ENCODE measurements around the gene HMHB1.
A peak's percentile ranks its signal among the peaks of the same experiment; 100 is the strongest.

HMHB1 gene

GRCh38 chr5:143812085-143812705 lies at the start of gene HMHB1:
TSS of gene HMHB1 (plus strand) at chr5:143812161.
- no peak for DNase-seq

GRCh38 chr5:143762636-143763220 lies 49.2 kb upstream of the HMHB1 start:
- DNase-seq, result no peak

- no peak for DNase-seq
Measured at GRCh38 chr5:143767162-143767561, 44.8 kb upstream of the HMHB1 start.

- DNase-seq, result no peak
Measured at GRCh38 chr5:143769026-143769786, 42.8 kb upstream of the HMHB1 start.

- DNase-seq, result no peak
Measured at GRCh38 chr5:143770450-143770849, 41.5 kb upstream of the HMHB1 start.

DNA sequence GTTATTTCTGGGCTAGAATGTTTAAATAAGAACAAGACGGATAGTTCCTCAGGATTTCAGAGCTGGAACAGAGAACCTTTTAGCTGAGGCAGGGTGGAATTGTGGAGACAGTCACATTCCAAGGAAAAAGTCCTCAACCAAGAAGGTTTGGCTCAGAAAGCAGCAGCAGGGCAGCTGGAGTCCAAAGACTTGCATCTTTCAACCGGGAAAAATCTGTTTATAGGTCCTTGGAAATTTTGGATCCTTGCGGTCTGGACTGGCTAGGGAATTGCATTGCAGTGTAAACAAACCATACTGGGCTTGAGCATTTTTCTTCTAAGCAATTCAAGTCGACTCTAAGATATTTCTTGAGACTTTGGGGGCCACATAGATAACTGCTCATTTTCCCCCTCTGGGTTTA lies 40.8 kb upstream of the HMHB1 start:
- DNase-seq, result no peak

DNA sequence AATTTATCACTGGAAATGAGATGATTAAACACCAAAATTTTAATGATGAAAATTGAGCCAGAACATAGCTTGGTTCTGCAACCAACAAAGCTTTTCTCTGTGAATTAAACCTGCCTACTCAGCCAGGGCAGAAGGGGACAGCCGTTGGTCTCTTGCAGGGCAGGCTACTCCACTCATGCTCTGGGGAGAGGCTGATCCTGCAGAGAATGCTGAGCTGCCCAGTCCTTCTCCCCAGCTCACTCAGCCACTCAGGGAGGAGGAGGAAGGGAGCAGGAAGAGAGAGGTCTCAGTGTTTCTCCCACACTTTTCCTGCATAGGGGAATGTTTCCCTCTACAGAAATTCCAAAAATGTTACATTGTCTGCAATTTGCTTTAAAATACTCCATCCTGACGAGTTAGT lies 40.4 kb upstream of the HMHB1 start:
- no peak for DNase-seq

GRCh38 chr5:143772621-143773020 lies 39.3 kb upstream of the HMHB1 start:
- no peak for DNase-seq

- no peak for DNase-seq
Measured at GRCh38 chr5:143775258-143775657, 36.7 kb upstream of the HMHB1 start.

GRCh38 chr5:143776951-143777350 lies 35.0 kb upstream of the HMHB1 start:
- no peak for DNase-seq

- no peak for DNase-seq
Measured at GRCh38 chr5:143779506-143779905, 32.5 kb upstream of the HMHB1 start.

DNA sequence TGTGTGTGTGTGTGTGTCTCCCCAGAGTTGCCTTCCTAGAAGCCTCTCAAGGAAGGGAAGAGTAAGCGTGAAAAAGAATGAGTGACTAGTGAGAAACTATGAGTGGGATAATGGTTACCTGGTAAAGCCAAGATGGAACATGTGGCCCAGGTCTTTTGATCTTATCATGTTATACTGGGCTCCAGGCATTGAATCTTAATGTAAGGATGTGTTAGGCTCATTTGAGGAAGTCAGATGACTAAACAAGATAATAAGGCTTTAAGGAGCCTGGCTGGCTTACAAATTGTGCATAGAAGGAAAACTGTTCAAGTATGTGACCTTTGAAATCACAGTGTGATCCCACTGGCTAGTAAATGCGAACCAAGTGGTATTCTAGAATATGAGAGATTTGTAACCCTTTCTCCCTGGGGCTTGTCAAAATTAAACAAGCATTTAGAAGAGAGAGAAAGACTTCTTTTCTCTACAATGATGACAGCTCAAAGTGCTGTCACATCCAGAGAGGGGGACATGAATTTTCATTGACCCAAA lies 29.9 kb upstream of the HMHB1 start:
- no peak for DNase-seq

DNA sequence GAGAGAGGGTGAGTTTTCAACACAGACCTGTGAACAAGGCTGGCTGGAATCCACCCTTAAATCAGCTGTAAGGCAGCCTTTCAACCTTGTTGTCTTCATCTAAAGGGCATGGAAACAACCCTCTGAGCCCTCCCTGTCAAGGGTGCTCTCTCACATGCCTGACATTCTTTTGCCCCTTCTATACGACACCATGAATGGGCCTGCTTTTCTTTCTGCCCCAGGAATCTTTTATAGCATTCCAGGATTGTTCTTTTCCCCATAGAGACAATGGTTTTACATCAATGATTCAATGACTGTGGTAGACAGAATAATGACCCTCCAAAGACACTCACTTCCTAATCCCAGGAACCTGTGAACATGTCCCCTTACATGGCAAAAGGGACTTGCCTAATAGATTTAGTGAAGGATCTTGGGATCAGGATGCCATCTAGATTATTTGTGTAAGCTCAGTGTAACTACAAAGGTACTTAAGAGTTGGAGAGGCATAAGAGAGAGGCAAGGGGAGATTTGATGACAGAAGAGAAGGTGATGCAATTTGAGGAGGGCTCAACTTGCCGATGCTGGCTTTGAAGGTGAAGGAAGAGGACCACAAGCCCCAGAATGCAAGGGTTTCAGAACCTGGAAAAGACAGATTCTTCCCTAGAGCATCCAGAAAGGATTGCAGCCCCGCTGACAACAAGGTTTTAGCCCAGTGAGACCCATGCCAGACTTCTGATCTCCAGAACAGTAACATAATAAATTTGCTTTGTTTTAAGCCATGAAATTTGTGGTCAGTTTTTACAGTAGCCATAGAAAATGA lies 29.2 kb upstream of the HMHB1 start:
- no peak for DNase-seq

- DNase-seq, result no peak
Measured at GRCh38 chr5:143788401-143788800, 23.6 kb upstream of the HMHB1 start.

DNA sequence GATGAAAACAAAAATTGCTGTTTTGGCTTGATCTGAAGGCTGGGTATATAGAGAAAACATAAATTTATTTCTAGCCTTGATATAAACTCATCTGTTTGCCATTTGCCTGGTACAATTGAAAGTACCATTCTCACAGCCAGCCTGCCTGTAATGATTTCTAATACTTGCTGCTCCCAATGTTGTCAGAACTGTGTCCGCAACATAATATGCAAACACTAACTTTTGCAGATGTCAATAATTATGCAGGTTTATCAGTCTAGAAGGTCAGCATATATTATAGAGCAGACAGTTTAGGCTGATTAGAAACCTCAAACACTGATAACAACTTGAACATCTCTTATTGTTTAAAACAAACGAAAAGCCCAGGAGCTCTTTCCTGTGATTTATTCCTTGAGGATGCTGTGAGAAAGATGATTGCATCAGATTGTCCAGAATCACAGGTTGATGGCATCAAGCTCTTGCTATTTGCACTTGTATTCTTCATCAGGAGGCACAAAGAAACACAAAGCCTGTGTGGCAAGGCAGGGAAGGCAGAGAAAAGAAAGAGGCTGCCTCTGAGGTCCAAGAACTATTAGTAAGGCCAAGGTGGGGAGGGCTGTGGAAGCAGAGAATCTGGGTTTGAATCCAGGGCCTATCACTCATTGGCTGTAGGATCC lies 21.4 kb upstream of the HMHB1 start:
- DNase-seq, result no peak

- peak; percentile 7 for DNase-seq
Measured at GRCh38 chr5:143791848-143792731, 19.9 kb upstream of the HMHB1 start.

GRCh38 chr5:143793249-143793648 lies 18.7 kb upstream of the HMHB1 start:
- DNase-seq, result no peak

DNA sequence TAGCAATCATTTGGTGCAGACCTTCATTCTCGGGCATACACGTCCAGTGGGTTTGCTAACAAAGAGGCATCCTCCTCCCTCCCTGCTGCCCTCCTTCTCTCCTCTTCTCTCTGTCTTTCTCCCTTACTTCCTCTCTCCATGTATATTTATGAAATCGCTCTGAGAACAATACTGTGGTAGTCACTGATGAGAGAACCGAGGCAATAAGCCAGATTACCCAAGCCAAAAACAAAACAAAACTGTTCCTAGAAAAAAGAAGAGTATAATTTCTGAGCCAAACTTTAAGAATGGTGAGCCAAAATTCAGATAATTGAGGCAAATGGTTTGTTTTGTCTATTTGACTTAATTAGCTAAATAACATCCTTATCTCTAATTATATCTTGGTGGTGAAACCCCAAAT lies 15.8 kb upstream of the HMHB1 start:
- DNase-seq, result no peak

DNA sequence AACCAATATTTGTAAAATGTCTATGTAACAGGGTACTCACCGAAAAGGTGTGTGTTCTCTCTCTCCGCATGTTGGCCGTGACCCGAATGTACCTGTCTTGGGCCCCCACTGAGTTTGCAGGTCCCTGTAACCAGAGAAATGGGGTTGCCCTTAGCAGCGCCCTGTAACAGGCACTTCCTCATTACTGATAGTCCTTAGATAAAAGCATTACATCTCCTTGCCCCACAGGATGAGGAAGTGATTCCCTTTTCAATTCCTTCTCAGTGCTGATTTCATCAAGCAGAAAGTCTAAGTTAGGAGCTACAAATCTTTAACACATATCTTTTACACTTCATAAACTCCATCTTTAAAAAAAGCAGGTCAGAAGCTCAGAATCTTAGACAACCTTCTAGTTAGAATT lies 15.2 kb upstream of the HMHB1 start:
- DNase-seq, result no peak

GRCh38 chr5:143800715-143801114 lies 11.2 kb upstream of the HMHB1 start:
- no peak for DNase-seq

GRCh38 chr5:143801252-143801939 lies 10.6 kb upstream of the HMHB1 start:
- DNase-seq, result no peak

All from NCI-H1092 (cell line).